SK-N-DZ (cell line): ENCODE measurements around the gene GRIN2C.

Experiments used
- DNase-seq: peaks from one replicate; pipeline ENCODE4 v3.0.0-alpha.2; 2015; ENCODE audit warnings: low spot score

The GRIN2C gene

DNA sequence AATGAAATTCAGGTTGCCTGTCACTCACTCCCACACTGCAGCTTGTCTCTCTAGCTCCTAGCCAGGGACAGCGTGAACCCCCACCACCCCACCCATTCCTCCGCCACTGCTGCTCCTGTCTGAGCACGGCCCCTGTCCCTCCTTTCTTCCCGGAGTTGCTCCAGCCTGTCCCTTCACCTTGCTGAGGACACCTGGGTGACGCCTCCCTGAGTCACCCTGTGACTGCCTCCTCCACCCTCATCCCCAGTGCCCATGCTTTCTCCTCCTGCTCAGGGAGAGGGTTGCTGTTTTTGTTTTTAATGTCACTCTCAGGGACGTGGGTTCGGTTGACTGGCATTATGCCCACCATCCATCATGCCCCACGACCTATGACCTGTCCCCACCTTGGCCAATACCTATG is 57.8 kb downstream of the GRIN2C start:
- DNase-seq, result no peak

DNA sequence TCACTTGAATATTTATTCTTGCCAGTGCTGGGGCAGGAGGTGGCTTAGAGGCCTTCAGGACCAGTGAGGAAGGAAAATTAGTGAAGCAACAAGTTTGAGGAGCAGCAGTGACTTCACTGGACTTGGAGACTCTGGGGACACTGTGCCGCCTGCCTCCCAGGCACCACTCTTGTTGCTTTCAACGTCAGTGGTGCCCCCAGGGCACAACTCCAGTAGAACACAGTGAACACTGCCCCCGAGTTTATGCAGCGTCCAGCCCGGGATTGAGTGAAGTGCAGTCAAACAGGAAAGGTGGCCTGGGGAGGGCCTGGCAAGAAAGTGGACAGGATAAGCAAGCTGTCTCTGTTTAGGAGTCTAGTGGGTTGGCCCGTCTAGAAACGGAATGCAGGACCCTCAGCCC is 59.2 kb downstream of the GRIN2C start:
- no peak for DNase-seq

DNA sequence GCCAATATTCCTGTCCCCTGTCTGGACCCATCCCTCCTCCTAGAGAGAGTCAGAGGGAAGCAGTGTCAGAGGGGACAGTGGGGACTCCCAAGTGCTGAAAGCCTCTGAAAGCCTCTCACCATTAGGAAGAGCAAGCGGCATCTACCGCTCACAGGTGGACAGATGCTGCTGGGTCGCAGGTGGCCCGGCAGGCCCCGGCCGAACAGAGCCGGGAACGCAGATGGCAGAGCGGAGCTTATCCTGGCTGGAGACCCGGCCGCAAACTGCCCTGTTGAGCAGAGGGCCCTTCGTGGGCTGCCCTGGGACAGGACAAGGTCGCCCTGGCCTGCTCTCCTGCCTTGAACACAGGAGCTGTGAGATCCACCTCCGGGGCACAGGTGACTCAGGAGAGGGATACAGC is 60.6 kb downstream of the GRIN2C start:
- DNase-seq, result no peak

DNA sequence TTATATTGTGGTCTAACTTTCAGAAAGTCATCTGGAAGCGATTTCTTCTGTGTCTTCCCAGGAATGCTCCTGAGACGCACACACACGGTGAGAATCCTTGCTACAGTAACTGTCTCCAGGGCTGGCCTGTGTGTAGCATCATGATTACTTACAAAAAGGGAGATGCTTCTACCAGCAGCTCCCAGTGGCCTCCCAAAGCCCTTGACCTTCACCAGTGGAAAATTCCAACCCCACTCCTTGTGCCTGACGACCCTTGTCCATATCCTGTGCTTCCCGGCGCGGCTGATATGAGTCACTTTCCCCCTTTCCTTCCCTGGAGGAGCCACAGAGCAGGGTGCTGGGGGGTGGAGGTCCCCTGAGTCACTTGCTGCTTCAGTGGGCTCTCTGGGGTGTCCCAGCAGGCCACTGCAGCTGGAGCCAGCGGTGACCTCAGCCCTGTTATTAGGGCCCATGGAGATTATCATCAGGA is 61.4 kb downstream of the GRIN2C start:
- DNase-seq, result no peak

DNA sequence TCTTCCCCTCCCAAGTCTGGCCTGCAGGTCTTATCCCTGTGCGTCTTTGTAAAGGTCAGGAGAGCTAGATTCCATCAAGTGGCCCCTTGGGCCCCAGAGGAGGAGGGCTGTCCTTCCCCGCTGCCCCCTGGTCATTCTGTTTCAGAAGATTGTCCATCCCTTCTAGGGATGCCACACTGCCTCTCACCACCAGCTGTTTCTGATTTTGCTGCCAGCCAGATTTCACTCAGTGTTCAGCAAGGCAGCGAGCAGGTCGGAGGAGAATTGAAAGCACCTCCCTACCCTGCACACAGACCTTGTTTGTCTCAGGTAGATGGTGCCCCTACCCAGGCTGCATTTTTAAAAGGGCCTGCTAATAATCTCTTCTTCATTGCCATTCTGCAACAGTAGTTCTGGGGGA is 61.9 kb downstream of the GRIN2C start:
- no peak for DNase-seq

DNA sequence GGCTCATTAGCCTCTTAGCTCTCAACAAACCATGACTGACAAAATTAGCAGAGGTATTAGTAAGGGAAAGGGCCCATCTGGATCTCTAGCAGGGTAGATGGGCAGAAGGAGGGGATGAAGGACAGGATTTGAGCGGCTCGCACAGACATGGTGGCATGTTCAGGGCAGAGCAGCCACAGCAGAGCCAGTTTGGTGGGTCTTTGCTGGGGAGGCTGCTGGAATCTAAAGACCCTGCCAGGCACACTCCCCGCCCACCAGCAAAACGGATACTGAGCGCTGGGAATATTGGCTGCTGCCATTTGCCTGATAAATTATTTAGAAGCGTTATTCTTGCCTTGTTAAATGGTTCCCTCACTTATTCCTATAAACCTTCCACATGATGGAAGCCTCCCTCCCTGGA is 62.8 kb downstream of the GRIN2C start:
- DNase-seq, result no peak

DNA sequence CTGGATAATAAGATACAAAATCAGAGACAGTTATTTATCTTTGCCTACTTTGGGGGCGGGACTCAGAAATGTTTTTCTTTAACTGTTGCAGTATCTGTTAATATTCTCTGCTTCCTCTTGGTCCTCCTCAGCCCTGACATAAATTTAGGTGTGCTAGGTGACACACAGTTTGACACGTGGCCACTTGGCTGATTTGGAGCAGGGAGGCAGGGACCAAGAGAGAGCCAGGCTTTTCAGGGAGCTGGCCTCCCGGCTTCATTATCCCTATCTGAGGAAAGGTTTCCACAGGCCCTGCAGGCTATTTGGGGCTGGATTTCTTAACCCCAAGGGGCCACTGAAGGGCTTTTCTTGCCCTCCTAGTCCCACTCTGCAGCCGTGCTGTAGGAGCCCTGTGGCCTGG is 63.5 kb downstream of the GRIN2C start:
- DNase-seq, result no peak

DNA sequence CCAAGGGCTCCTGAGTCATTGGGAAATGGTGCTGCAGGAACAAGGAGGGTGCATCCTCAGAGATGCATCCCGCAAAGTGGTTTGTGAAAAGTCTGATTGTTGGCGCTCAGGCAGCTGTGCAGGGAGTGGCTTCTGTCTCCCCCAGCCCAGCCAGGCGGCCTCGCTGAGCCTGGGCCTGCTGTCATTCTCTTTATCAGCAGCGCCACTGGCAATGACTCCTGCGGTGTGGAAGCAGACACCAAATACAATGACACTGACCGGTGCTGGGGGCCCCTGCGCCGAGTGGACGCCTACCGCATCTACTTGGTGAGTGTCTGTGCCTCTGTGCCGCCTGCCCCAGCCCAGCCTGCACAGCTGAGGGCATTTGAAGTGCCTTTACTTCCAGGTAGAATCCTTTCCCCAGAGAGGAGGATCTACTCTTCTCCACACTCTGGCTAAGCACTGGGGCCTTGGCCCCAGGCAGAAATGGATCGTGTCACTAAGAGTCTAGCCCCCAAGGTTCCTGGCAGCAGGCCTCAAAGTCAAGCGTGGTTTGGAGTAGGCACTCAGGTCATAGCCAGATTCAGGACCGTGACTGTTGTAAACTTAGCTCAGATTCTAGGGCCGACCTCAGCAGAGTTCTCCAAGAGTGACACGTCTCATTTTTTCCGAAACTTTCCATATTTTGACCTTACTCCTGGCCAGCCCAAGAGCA is 64.2 kb downstream of the GRIN2C start:
- no peak for DNase-seq

DNA sequence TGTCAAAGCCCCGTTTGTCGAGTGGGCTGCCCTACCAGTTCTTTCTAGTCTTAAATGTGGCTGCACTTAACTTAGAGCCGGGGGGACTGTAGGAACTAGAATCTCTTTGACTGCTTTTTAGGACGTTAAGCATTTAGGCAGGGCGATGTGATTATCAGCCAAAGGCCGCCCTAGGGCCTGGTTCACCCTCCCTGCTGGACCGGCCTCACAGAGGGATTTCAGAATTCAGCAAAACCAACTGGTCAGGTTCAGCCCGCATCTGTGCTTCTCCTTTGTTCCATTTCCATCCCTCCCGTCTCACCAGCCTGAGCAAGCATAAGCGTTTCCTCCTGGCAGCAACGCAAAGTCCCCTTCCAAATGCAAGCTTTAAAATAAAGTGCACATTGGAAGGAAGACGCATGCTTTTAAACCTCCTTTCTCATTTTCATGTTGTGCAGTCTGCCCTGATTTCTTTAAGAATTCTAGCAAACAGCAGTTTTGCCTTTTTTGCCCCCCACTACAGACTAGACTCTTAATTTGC is 67.0 kb downstream of the GRIN2C start:
- no peak for DNase-seq
